MM.1S (cell line): ENCODE results near the gene ALDH2.

ENCODE experiments used
- DNase-seq: peaks from one replicate; pipeline ENCODE4 v3.0.0-alpha.2; 2015
- H2AFZ ChIP-seq: fragments of 300-600 bp; sonication (generic); 2 replicates; pipeline ENCODE4 v1.6.0; 2016; ENCODE audit warnings: antibody characterized with exemption, low read length
- H3F3A ChIP-seq: fragments of 300-600 bp; sonication (generic); 2 replicates; pipeline ENCODE4 v1.6.1; 2016; ENCODE audit warnings: mild to moderate bottlenecking, antibody characterized with exemption, low read length, moderate library complexity, mixed read lengths; ENCODE audit not compliant: insufficient read depth
- H3K27ac ChIP-seq: fragments of 300-600 bp; sonication (generic); 2 replicates; pipeline ENCODE4 v1.5.1; 2016; ENCODE audit warnings: mild to moderate bottlenecking, low read length
- H3K27me3 ChIP-seq: fragments of 300-600 bp; sonication (generic); replicated peaks from 2 replicates; pipeline ENCODE4 v1.6.0; 2016; ENCODE audit warnings: low read length; ENCODE audit not compliant: insufficient read depth
- H3K36me3 ChIP-seq: fragments of 300-600 bp; sonication (generic); replicated peaks from 2 replicates; pipeline ENCODE4 v1.6.1; 2016; ENCODE audit warnings: mild to moderate bottlenecking, low read length, mixed read lengths; ENCODE audit not compliant: insufficient read depth
- H3K4me1 ChIP-seq: fragments of 300-600 bp; sonication (generic); 2 replicates; pipeline ENCODE4 v1.6.1; 2016; ENCODE audit warnings: low read length, mixed read lengths
- H3K4me2 ChIP-seq: fragments of 300-600 bp; sonication (generic); 2 replicates; pipeline ENCODE4 v1.6.0; 2016; ENCODE audit warnings: low read depth, low read length
- H3K4me3 ChIP-seq: fragments of 300-600 bp; sonication (generic); 2 replicates; pipeline ENCODE4 v1.5.1; 2016; ENCODE audit warnings: low read length, mixed read lengths
- H3K79me2 ChIP-seq: fragments of 300-600 bp; sonication (generic); 2 replicates; pipeline ENCODE4 v1.6.1; 2016; ENCODE audit warnings: mixed run types, low read length, mixed read lengths
- H3K9ac ChIP-seq: fragments of 300-600 bp; sonication (generic); 2 replicates; pipeline ENCODE4 v1.6.1; 2016; ENCODE audit warnings: low read length, mixed read lengths
- H3K9me2 ChIP-seq: fragments of 300-600 bp; sonication (generic); replicated peaks from 2 replicates; pipeline ENCODE4 v1.6.1; 2016; ENCODE audit warnings: mild to moderate bottlenecking, low read length, mixed read lengths; ENCODE audit not compliant: insufficient read depth
- H3K9me3 ChIP-seq: fragments of 300-600 bp; sonication (generic); replicated peaks from 2 replicates; pipeline ENCODE4 v1.6.1; 2016; ENCODE audit warnings: mild to moderate bottlenecking, low read length, mixed read lengths; ENCODE audit not compliant: insufficient read depth
- H4K20me1 ChIP-seq: fragments of 300-600 bp; sonication (generic); 2 replicates; pipeline ENCODE4 v1.6.1; 2016; ENCODE audit warnings: mild to moderate bottlenecking, low read length, moderate library complexity, mixed read lengths; ENCODE audit not compliant: insufficient read depth
- EZH2 ChIP-seq: fragments of 300-600 bp; sonication (generic); optimal IDR thresholded peaks from 2 replicates; pipeline ENCODE3; 2017; ENCODE audit warnings: low read depth, mild to moderate bottlenecking, antibody characterized with exemption, low read length, mixed read lengths
- EZH2phosphoT487 ChIP-seq: fragments of 300-600 bp; sonication (generic); IDR thresholded peaks from 2 replicates; pipeline ENCODE4 v1.6.1; 2018; ENCODE audit warnings: antibody characterized with exemption, low read length
- TF ChIP-seq, protein P1 (sequence below): fragments of 300-600 bp; sonication (generic); IDR thresholded peaks from 2 replicates; pipeline ENCODE4 v1.5.1; 2016; ENCODE audit warnings: antibody characterized with exemption, low read length, mixed read lengths

Gene ALDH2

DNA sequence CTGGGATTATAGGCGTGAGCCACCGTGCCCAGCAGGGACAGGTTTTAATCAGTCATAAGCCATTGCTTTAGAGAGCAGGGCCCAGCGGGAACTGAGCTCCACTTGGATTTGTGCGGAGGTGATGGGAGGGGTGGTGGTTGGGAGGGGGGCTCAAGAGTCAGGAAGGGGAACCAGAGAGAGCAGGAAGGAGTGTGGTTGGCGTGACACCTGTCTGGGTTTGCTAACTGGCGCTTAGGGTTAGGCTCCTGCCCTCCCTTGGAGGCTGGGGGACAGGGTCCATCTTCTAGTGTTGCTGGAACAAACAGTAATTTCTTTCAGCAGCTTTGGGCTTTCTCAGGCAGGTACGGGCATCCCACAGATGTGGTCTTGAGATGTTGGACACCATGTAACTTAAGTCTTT is 7.5 kb upstream of the ALDH2 start:
- no peak for DNase-seq
- Histone ChIP-seq H3F3A (no peaks in the 10 kb centered on the region), H3K36me3 (no peaks in the 10 kb centered on the region), H3K79me2 (no peaks in the 10 kb centered on the region), H3K27ac (no peak overlapping the region), H3K4me3 (no peak overlapping the region), H3K9me3 (no peaks in the 10 kb centered on the region), H3K9ac (no peak overlapping the region), H3K27me3 (no peaks in the 10 kb centered on the region), H3K9me2 (no peaks in the 10 kb centered on the region), H4K20me1 (no peaks in the 10 kb centered on the region), H3K4me1 (no peaks in the 10 kb centered on the region), H3K4me2 (no peak overlapping the region), H2AFZ (no peak overlapping the region)
- TF ChIP-seq EZH2 (no peak), EZH2phosphoT487 (no peak)
- TF ChIP-seq, protein P1, sequence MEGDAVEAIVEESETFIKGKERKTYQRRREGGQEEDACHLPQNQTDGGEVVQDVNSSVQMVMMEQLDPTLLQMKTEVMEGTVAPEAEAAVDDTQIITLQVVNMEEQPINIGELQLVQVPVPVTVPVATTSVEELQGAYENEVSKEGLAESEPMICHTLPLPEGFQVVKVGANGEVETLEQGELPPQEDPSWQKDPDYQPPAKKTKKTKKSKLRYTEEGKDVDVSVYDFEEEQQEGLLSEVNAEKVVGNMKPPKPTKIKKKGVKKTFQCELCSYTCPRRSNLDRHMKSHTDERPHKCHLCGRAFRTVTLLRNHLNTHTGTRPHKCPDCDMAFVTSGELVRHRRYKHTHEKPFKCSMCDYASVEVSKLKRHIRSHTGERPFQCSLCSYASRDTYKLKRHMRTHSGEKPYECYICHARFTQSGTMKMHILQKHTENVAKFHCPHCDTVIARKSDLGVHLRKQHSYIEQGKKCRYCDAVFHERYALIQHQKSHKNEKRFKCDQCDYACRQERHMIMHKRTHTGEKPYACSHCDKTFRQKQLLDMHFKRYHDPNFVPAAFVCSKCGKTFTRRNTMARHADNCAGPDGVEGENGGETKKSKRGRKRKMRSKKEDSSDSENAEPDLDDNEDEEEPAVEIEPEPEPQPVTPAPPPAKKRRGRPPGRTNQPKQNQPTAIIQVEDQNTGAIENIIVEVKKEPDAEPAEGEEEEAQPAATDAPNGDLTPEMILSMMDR = no peak

DNA sequence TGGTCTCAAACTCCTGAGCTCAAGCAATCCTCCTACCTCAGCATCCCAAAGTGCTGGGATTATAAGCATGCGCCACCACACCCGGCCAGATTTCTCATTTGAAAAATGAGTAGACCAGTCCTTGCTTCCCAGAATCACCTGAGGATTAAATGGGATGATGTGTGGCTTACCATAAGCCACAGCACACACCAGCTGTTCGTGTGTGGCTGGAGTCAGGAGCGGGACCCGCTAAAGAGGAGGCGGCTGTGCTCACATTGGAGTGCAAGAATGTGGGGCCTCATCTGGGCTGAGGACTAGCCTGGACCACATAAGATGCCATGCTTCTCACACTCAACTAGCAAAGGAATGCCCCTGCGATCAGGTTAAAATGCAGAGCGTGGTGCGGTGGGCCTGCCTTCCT is 6.7 kb upstream of the ALDH2 start:
- Histone ChIP-seq H3K27ac (no peak overlapping the region), H3K4me3 (no peak overlapping the region), H3K4me1 (no peaks in the 10 kb centered on the region), H3K4me2 (no peak overlapping the region), H2AFZ (no peak overlapping the region), H3K9me3 (no peaks in the 10 kb centered on the region), H4K20me1 (no peaks in the 10 kb centered on the region), H3K36me3 (no peaks in the 10 kb centered on the region), H3K9ac (no peak overlapping the region), H3K79me2 (no peaks in the 10 kb centered on the region), H3K9me2 (no peaks in the 10 kb centered on the region), H3K27me3 (no peaks in the 10 kb centered on the region), H3F3A (no peaks in the 10 kb centered on the region)
- no peak for DNase-seq
- TF ChIP-seq EZH2 (no peak), EZH2phosphoT487 (no peak)
- TF ChIP-seq, protein P1 = no peak

DNA sequence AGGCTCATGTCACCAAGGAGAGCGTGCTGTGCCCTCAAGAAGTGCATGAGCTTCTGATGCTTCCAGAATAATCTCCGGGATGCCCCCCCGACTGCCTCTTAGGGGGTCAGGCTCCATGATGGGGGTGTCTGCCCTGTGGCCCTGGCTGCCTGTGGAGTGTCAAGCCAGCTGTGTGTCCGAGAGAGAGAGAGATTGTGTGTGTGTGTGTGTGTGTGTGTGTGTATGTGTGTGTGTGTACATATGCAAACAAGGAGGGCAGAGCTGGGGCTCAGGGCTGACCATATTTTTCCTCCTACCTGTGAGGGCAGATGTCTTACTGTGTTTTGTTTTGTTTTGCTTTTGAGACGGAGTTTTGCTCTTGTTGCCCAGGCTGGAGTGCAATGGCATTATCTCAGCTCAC is 5.6 kb upstream of the ALDH2 start:
- Histone ChIP-seq H2AFZ (no peak overlapping the region), H3K27me3 (no peaks in the 10 kb centered on the region), H3K4me3 (no peak overlapping the region), H3K4me1 (no peaks in the 10 kb centered on the region), H3K4me2 (no peak overlapping the region), H3F3A (no peaks in the 10 kb centered on the region), H4K20me1 (no peaks in the 10 kb centered on the region), H3K36me3 (no peaks in the 10 kb centered on the region), H3K9me3 (no peaks in the 10 kb centered on the region), H3K79me2 (no peaks in the 10 kb centered on the region), H3K9me2 (no peaks in the 10 kb centered on the region), H3K9ac (no peak overlapping the region), H3K27ac (no peak overlapping the region)
- TF ChIP-seq, protein P1 = no peak
- TF ChIP-seq EZH2 = no peak
- no peak for TF ChIP-seq EZH2phosphoT487
- no peak for DNase-seq
